ENCODE data around the gene MRPL51.
A peak's percentile ranks its signal among the peaks of the same experiment; 100 is the strongest.

The MRPL51 gene

GRCh38 chr12:6492838-6493496, at the start of gene MRPL51:
Gene MRPL51, minus strand, starts transcription at chr12:6493262. Its CDS starts 126 bp downstream, at chr12:6493136.
- peak; percentile 97 for DNase-seq

GRCh38 chr12:6542209-6543009, 49.3 kb upstream of the MRPL51 start:
- DNase-seq, result no peak

GRCh38 chr12:6541371-6542165, 48.5 kb upstream of the MRPL51 start:
- no peak for DNase-seq

- DNase-seq, result peak; percentile 65
These were observed 47.3 kb upstream of the MRPL51 start for GRCh38 chr12:6540181-6540877.

- no peak for DNase-seq
These were observed 46.7 kb upstream of the MRPL51 start for GRCh38 chr12:6539707-6540134.

GRCh38 chr12:6539314-6539682, 46.2 kb upstream of the MRPL51 start:
- DNase-seq, result peak; percentile 28

- peak; percentile 34 for DNase-seq
These were observed 45.6 kb upstream of the MRPL51 start for GRCh38 chr12:6538420-6539313.

GRCh38 chr12:6537580-6538419, 44.7 kb upstream of the MRPL51 start:
- DNase-seq, result peak; percentile 88

- no peak for DNase-seq
These were observed 44.0 kb upstream of the MRPL51 start for GRCh38 chr12:6536894-6537579.

- DNase-seq, result no peak
These were observed 43.1 kb upstream of the MRPL51 start for GRCh38 chr12:6535960-6536847.

GRCh38 chr12:6535697-6535946, 42.6 kb upstream of the MRPL51 start:
- DNase-seq, result no peak

GRCh38 chr12:6534945-6535696, 42.1 kb upstream of the MRPL51 start:
- peak; percentile 76 for DNase-seq

- DNase-seq, result no peak
These were observed 41.6 kb upstream of the MRPL51 start for GRCh38 chr12:6534695-6534944.

- DNase-seq, result peak; percentile 98
These were observed 41.0 kb upstream of the MRPL51 start, which contains the start of gene GAPDH for GRCh38 chr12:6533923-6534694. Gene GAPDH, plus strand, starts transcription at chr12:6534517. Its CDS starts 316 bp downstream, at chr12:6534833.

- DNase-seq, result no peak
These were observed 40.5 kb upstream of the MRPL51 start for GRCh38 chr12:6533653-6533922.

GRCh38 chr12:6532927-6533652, 40.0 kb upstream of the MRPL51 start:
- peak; percentile 75 for DNase-seq

All from hematopoietic multipotent progenitor cell treated with erythropoietin and hydrocortisone succinate and interleukin-3 and kit ligand, for 8 days (in vitro differentiated cells).